CD4-positive, alpha-beta T cell treated with Interleukin-15 for 4 hours (primary cell): ENCODE measurements around the gene TPK1.
"Not testable (repeated sequence)": the region's sequence is repeated elsewhere in the genome, so short reads cannot be mapped to it uniquely, and the experiment has no call there.

Source experiments
- DNase-seq: peaks from one replicate; pipeline ENCODE4 v3.0.0-alpha.2; 2020; ENCODE audit warnings: low spot score

Gene TPK1

DNA sequence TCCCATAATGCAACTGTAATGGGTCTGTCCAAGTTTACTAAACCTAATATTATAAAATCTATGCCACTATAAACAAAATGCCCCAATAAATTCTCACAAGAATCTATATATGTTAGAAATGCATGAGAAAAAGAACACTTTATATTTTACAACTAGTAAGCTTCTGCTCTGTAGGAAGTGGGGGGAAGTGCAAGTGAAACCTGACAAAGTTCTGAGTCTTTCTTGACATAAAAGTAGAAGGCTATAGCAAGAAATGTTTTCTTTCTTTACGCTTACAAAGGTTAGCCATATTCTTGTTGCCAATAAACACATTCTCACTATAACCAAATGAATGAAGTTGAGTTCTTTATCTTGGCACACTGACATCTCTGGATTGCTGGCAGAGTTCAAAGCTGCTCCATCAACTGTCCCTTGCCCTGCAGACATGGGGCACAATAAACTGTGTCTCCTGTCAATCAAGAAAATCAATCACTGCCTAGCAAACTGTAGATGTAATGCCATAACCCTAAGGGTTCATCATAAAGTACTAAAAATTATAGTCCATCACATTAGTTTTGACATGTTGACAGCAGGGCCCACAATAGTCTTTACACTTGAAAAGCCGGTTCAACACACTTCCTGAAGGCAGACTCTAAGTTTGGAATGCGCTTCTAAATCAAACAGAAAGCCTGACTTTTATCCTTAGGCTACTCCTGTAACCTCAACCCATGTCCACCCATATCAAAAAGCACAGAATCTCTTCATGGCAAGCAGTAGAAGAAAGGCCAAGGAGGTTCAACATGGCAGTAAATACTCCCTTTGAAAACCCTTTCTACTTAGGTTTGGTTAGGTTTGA, 58.6 kb downstream of the TPK1 start:
- DNase-seq: no peak

- DNase-seq: no peak
These were observed 59.4 kb downstream of the TPK1 start for GRCh38 chr7:144776447-144776846.

DNA sequence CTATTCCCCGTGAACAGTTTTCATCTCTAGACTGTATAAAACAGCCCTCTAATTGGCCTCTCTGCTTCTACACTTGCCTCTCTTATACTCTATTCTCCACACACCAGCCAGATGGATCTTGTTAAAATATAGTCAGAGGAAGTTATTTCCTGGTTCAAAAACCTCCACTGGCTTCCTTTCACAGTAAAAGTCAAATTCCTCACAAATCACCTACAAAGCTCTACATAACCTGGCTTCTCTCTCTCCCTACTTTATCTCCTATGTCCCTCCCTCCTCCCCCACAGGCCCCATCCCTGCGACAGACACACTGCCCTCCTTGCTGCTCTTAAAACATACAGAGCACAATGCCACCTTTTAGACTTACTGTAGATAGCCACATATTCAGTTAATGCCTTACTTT, 60.1 kb downstream of the TPK1 start:
- no peak for DNase-seq

DNA sequence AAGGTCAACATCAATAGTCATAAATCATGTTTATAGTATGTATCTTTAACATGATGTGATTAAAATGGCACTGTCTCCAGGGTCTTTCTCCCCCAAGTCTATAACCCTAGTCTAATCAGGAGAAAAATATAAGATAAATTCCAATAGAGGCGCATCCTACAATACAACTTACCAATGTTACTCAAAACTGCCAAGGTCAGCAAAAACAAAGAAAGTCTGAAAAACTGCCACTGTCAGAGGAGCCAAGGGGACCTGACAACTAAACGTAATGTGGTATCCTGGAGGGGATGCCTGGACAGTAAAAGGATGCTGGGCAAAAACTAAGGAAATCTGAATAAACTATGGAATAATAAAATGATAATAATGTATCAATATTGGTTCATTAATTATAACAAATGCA, 63.9 kb downstream of the TPK1 start:
- no peak for DNase-seq

- no peak for DNase-seq
These were observed 64.7 kb downstream of the TPK1 start for GRCh38 chr7:144771174-144771573.

DNA sequence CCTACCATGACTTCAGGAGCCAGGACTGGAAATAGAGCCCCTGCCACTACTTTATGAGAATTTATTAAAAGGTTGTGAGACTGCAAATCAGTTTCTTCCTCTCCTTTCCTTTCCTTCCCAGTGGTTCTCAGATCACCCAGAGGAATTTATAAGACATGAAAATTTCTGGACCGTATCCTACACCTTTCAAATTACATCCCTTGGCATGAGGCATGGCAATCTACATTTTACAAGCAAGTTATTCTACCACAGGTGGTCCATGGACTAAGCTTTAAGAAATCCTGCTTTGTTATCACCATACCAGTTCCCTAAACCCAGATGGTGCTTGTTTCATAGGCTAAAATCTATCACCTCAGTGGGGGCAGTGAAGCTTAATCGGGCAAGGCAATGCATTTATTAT, 66.5 kb downstream of the TPK1 start:
- no peak for DNase-seq

DNA sequence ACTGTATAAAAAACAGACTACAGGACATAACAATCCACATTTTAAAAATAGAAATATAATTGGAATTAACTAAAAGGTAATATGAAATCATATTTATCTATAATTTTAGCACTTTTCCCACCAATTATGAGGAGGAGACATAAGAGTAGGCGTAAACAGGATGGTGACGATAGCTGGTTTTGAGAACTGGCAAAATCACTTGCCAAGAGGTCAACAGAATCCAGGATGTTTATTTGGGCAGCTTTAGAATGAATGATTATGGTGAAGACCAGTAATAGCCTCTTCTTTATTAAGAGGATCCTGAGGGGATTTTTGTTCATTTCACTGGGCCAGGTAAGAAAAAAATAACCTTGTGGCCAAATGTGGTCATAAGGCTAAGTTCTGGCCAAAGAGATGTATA, 67.2 kb downstream of the TPK1 start:
- DNase-seq: no peak

DNA sequence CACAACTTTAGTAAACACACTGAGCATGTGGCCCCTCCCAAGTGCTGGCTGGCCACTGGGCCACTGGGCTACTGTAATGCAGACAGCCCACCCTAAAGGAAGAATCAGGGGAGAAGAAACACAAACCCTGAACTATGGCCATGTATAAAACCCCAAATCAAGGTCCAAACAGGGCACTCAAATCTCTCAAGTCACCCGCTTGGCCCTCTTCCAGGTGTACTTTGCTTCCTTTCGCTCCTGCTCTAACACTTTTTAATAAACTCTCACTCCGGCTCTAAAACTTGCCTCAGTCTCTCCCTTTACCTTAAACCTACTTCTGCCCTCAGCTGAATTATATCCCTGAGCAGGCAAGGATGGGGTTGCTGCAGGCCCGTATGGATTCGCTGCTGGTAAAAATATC, 72.6 kb downstream of the TPK1 start:
- no peak for DNase-seq

- DNase-seq: no peak
These were observed 73.0 kb downstream of the TPK1 start for GRCh38 chr7:144762853-144763252.

DNA sequence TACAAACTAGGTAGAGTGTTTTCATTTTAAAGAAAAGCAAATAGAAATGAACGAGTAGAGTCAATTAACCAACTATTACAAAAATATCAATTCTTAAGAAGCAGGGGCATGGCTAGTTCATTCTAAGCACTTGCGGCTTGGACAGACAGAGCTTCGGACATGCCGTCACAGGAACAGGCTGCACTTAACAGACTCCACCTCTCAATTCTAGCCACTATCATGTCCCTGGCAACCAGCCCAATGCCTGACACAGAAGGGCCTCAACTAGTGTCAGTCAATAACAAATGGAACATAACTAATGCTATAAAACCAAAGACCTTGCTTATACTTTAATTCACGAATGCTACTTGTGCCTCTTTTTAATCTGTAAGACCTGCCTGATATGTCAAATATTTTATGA, 74.4 kb downstream of the TPK1 start:
- DNase-seq: no peak

GRCh38 chr7:144759653-144760052, 76.2 kb downstream of the TPK1 start:
- DNase-seq: no peak

GRCh38 chr7:144747936-144748335, 87.9 kb downstream of the TPK1 start:
- no peak for DNase-seq

DNA sequence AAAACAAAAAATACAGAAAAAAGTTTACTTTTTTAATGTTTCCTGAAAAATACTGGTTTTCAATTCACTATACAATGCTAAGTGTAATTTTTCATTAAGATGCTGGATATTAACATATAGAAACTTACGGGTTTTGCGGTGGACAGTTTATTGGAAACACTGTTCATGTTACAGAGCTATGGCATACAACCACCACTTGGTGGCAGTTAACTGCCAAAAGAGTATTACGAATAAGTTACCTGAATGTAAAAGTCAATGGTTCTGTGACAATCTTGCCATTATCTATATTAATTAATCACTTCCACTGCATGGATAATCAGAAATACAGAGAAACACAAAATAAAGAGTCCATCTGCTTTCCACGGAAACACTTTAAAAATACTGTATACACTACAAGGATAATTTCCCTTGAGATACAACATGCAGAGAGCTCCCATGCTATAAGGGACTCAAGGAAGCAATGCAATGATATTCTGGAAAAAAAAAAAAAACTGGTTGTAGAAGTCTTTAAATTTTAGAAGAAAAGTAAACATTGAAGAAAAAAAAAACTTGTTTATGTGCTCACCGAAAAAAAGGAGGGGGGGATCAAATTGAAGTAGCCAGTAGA, 97.0 kb downstream of the TPK1 start:
- peak; percentile 53 for DNase-seq

DNA sequence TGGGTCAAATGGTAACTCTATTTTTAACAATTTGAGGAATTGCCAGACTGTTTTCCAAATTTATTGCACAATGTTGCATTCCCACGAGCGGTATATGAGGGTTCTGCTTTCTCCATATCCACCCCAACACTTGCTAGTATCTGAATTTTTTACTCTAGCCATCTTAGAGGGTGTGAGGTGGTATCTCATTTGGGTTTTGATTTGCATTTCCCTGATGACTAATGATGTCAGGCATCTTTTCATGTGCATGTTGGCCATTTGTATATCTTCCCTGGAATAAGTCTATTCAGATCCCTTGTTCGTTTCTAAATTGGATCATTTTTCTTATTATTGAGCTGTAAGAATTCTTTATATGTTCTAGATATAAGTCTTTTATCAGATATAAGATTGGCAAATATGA, 97.7 kb downstream of the TPK1 start:
- DNase-seq: no peak

GRCh38 chr7:144736880-144737493, 98.9 kb downstream of the TPK1 start:
- no peak for DNase-seq

DNA sequence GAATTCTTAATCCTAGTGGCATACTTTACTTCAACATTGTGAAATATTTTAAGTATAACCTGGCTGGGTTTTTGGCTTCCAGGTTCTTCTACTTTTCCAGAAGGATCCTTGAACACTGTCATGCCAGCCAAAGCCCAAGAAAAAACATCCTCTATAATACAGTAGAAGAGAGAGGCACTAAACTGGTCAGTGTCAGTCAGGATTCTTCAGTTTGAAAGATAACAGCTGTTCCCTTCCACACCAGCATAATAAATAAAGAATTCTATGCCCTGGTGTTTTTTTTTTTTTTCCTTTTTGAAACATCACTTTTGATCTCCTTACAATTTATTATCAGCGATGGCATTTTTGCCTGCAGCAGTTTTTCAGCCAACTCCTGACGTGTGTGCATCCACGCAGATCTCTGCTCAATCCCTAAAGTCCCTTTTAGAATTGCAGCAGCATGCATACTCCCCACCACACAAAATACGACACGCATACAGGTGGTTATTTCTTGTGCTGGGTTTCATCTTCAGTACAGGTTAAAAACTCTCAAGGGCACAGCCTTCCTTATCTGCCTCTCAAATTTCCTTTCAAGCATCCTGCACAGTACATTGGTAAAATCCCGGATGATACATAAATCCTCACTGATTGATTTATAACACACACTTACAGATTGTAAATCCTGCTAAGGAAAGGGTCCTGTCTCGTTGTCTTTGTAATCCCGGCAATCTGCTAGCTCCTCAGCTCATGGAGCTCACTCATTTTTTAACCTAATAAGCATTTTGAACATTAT, 100.2 kb downstream of the TPK1 start:
- no peak for DNase-seq

DNA sequence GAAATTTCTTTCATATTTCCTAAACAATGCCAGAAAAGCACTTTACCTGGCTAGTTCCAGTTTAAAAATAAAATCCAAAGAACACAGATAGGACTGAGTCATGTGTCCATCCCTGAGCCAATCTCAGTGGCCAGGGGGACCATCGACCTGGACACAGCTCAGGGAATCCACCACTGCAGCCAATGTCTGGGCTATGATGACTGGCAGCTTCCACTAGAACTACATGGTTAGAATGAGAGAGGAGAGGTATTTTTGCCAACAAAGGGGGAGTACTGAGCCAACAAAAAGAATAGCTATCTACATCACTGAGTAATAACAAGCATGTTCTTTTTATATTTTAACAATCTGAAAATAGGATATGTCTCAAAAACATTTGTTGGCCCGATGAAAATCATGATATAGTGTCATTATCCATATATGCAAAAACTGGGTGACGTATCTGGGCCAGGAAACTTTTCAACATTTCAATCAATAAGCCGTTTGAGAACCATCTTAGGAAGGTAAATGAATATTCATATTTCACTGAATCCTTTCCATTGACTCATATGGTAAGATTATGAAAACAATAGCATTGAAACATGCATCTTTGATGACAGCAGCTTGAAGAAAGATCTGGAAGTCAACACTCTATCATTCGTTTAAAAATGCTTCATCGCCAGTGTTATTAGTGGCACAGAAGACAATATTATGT, 104.0 kb downstream of the TPK1 start:
- DNase-seq: no peak

- no peak for DNase-seq
These were observed 105.6 kb downstream of the TPK1 start for GRCh38 chr7:144730224-144730623.

DNA sequence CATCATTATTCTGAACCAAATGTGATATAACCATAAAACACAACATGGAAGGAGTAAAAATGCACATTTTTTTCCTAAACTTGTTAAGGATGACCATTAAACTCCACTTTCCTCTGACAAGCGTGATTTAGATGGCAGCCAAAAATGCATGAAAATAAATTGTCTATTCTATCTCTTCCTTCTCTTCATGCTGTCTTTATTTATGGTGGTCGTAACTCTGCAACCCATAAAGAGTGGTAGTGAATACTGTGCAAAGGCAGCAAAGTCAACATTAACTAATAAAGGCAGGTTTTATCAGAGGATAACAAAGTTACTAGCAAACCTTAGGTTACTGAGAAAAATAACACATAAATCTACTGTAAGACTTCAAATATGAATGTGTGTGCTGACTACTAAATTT, 106.6 kb downstream of the TPK1 start:
- no peak for DNase-seq

- no peak for DNase-seq
These were observed 107.3 kb downstream of the TPK1 start for GRCh38 chr7:144728551-144728950.

GRCh38 chr7:144726840-144727239, 109.0 kb downstream of the TPK1 start:
- not testable (repeated sequence) for DNase-seq

DNA sequence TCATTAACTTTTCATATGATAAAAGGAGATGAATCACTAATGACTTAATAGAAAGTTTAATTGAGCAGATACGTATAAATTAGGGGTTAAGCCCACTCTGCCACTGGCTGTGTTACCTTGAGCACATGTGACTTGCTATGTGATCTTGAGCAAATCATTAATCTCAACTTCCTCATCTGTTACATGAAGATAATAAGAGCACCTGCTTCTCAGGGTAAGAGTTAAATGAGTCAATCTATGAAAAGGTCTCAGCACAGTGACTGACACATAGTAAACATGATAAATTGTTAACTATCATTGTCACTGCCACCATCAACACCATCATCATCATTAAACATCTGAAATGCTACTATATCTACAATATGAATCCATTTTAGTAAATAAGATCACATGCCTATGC, 110.8 kb downstream of the TPK1 start:
- DNase-seq: no peak
